GM19193 (cell line): ENCODE measurements around the gene NOL4L.

Source experiments
- POLR2A ChIP-seq: IDR thresholded peaks from 4 replicates; pipeline ENCODE4 v1.6.1; 2011; ENCODE audit not compliant: insufficient read depth, insufficient read length; ENCODE audit errors: extremely low read depth

The NOL4L gene

GRCh38 chr20:32482442-32483261 is 102.5 kb downstream of the NOL4L start:
- no peak for TF ChIP-seq POLR2A

DNA sequence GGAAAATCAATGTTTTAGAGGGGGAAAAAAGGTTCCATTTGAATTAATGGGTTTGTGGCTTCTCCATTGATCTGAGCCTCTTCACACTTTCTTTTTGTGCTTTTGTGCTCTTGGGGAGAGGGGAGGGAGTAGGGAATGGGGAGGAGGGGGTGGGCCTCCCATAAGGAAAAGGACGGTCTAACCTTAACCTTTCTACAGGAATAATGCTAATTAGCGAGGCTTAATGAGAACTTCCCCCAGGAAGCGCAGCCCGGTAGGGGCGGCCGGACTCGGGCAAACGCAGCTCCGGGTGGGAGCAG is 103.0 kb downstream of the NOL4L start:
- TF ChIP-seq POLR2A: no peak

GRCh38 chr20:32481311-32482142 is 103.6 kb downstream of the NOL4L start:
- TF ChIP-seq POLR2A: no peak

- no peak for TF ChIP-seq POLR2A
Measured at GRCh38 chr20:32480371-32481241, 104.5 kb downstream of the NOL4L start.

GRCh38 chr20:32479697-32480171 is 105.4 kb downstream of the NOL4L start:
- no peak for TF ChIP-seq POLR2A

DNA sequence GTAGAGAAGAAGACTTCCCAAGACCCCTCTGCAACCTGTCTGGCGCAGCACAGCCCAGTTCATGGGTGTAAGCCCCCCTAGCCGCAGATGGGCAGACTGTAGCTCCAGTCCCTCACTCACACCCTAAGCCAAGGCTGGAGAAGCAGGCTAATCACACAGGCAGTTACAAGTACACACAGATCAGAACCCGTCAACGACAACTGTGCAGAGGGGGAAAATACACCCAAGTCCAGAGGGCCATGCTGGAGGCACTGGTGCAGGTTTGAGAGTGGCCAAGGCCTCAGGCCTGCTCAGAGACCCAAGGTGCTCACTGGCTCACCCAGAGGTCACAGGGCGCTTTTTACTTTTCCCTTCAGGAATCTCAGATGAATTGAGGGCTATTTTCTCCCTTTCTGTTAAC is 106.1 kb downstream of the NOL4L start:
- no peak for TF ChIP-seq POLR2A

- TF ChIP-seq POLR2A: no peak
Measured at GRCh38 chr20:32478576-32478975, 106.6 kb downstream of the NOL4L start.

- TF ChIP-seq POLR2A: no peak
Measured at GRCh38 chr20:32477594-32478512, 107.3 kb downstream of the NOL4L start.

- no peak for TF ChIP-seq POLR2A
Measured at GRCh38 chr20:32476684-32477593, 108.2 kb downstream of the NOL4L start.

DNA sequence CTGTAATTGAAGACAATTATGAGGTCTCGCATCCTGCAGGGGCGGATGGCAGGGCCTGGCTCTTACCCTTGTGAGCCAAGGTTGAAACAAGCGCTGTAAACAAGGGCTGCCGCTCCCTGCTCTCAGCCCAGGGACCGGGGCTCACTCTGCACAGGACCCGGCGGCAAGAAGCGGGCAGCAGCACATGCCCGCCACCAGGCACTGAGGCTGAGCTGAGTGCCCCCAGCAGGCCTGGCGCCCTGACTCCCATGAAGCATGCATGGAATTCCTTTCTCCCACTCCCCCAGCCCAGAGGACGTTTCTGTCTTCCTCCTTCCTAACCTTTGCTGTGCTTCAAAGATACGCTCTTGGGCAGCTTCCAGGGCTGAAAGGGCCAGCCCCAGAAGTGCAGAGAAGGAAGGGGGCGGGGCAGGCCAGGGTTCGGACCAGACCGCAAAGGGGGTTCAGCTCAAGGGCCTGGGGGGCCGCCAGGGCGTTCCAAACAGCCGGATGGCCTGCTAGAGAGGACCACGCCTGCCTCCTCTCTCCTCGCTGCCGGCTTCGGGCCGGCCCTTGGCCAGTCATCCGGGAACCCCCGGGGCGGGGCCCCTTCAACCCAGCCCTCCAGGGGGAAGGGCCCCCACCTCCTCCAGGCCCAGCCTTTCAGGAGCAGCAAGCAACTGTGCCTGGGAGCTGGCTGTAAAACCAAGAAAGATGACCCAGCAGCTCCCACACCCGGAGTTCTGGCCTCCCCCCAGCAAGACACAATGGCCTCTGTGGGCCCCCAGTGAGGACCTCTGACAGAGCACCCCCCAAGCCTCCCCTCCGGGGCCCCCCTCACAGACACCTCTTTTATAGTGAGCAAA is 109.9 kb downstream of the NOL4L start:
- no peak for TF ChIP-seq POLR2A

DNA sequence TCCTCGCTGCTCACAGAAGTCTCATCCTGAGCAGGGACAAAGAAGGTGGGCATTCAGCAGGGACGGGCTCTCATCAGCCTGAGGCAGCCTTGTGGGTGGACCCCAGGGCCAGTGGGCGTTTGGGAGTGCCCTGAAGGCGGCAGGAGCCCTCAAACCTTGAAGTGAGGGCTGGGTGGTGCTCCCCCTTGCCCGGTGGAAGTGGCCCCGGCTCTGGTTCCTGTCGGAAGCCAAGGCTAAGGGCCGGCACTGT is 110.5 kb downstream of the NOL4L start:
- no peak for TF ChIP-seq POLR2A

- no peak for TF ChIP-seq POLR2A
Measured at GRCh38 chr20:32474009-32474716, 111.0 kb downstream of the NOL4L start.
